PC-3 (cell line): ENCODE results near the gene ABCB10. TPM values are rescaled to one million over a fixed set of nuclear protein-coding genes. Genes with fewer than 3 reads are reported as not detected.

Experiments
- ATAC-seq: fragments of 200-7000 bp; cut with Tn5 transposase; 2 replicates; pipeline ENCODE4 v1.9.1; 2020; ENCODE audit warnings: mild to moderate bottlenecking, moderate library complexity
- BruUV-seq: library from RNA; stranded (reverse); fragments of 400-500 nt; replicated peaks from 2 replicates; lab custom pipeline; 2021; lab: Mats Ljungman, UMichigan
- CTCF ChIA-PET: fragments of 300-600 bp; sonication (Branson Sonifier 250); formaldehyde crosslinking; loops from one replicate; lab custom pipeline; 2022; ENCODE audit warnings: antibody characterized with exemption; lab: Charles Lee
- POLR2A ChIA-PET: fragments of 300-600 bp; sonication (Branson Sonifier 250); formaldehyde crosslinking; loops from one replicate; lab custom pipeline; 2022; ENCODE audit warnings: antibody characterized with exemption; ENCODE audit not compliant: unreplicated experiment; lab: Charles Lee
- DNase-seq: peaks from one replicate; pipeline ENCODE4 v3.0.0-alpha.2; 2015
- H2AFZ ChIP-seq: fragments of 300-600 bp; sonication (generic); 2 replicates; pipeline ENCODE4 v1.6.0; 2016; ENCODE audit warnings: antibody characterized with exemption, low read length
- H3F3A ChIP-seq: fragments of 300-600 bp; sonication (generic); one replicate; pipeline ENCODE4 v1.6.0; 2017; ENCODE audit warnings: antibody characterized with exemption, low read length, control low read depth, mild to moderate bottlenecking; ENCODE audit not compliant: unreplicated experiment
- H3K27ac ChIP-seq: fragments of 300-600 bp; sonication (generic); 2 replicates; pipeline ENCODE4 v1.5.1; 2016; ENCODE audit warnings: mild to moderate bottlenecking, low read length
- H3K27me3 ChIP-seq: fragments of 300-600 bp; sonication (generic); 2 replicates; pipeline ENCODE4 v1.6.1; 2016; ENCODE audit warnings: low read length, mixed read lengths
- H3K36me3 ChIP-seq: fragments of 300-600 bp; sonication (generic); 2 replicates; pipeline ENCODE4 v1.6.1; 2016; ENCODE audit warnings: low read depth, mixed run types, low read length, mixed read lengths
- H3K4me1 ChIP-seq: fragments of 300-600 bp; sonication (generic); 2 replicates; pipeline ENCODE4 v1.5.1; 2016; ENCODE audit warnings: low read length; ENCODE audit not compliant: insufficient read depth
- H3K4me2 ChIP-seq: fragments of 300-600 bp; sonication (generic); 2 replicates; pipeline ENCODE4 v1.6.0; 2016; ENCODE audit warnings: low read length
- H3K4me3 ChIP-seq: fragments of 300-600 bp; sonication (generic); 2 replicates; pipeline ENCODE4 v1.5.1; 2016; ENCODE audit warnings: mild to moderate bottlenecking, low read length, mixed read lengths
- H3K79me2 ChIP-seq: fragments of 300-600 bp; sonication (generic); 2 replicates; pipeline ENCODE4 v1.6.1; 2017; ENCODE audit warnings: low read length, mixed read lengths
- H3K9ac ChIP-seq: fragments of 300-600 bp; sonication (generic); 2 replicates; pipeline ENCODE4 v1.6.0; 2016; ENCODE audit warnings: mild to moderate bottlenecking, low read length
- H3K9me2 ChIP-seq: fragments of 300-600 bp; sonication (generic); replicated peaks from 2 replicates; pipeline ENCODE4 v1.6.1; 2016; ENCODE audit warnings: mixed run types, low read length, mixed read lengths
- H3K9me3 ChIP-seq: fragments of 300-600 bp; sonication (generic); 2 replicates; pipeline ENCODE4 v1.6.1; 2016; ENCODE audit warnings: low read length, mixed read lengths
- H4K20me1 ChIP-seq: fragments of 300-600 bp; sonication (generic); 2 replicates; pipeline ENCODE4 v1.6.1; 2016; ENCODE audit warnings: low read length, mixed read lengths
- EZH2 ChIP-seq: fragments of 300-600 bp; sonication (generic); IDR thresholded peaks from one replicate; pipeline ENCODE4 v1.6.1; 2017; ENCODE audit warnings: antibody characterized with exemption, mild to moderate bottlenecking, low read length; ENCODE audit not compliant: unreplicated experiment
- EZH2phosphoT487 ChIP-seq: fragments of 300-600 bp; sonication (generic); IDR thresholded peaks from 2 replicates; pipeline ENCODE4 v1.6.1; 2018; ENCODE audit warnings: mild to moderate bottlenecking, antibody characterized with exemption, low read length, borderline replicate concordance
- intact Hi-C: fragments of 100-400 bp; cut with micrococcal nuclease; formaldehyde crosslinking; loops from 2 replicates; pipeline ENCODE4 v1.9.0; 2023
- total RNA-seq: library from RNA; depleted of rRNA; stranded (reverse); fragments of >200 nt; gene quantifications from 2 replicates; pipeline ENCODE4 v1.2.3, GENCODE V29; 2014
- TF ChIP-seq, protein P1 (sequence below): fragments of 300-600 bp; sonication (generic); conservative IDR thresholded peaks from 2 replicates; pipeline ENCODE4 v1.5.1; 2017; ENCODE audit warnings: antibody characterized with exemption, low read depth, mild to moderate bottlenecking, low read length

ABCB10 gene
- total RNA-seq, 1 experiment from 2014 or later, result 30.4 TPM

DNA sequence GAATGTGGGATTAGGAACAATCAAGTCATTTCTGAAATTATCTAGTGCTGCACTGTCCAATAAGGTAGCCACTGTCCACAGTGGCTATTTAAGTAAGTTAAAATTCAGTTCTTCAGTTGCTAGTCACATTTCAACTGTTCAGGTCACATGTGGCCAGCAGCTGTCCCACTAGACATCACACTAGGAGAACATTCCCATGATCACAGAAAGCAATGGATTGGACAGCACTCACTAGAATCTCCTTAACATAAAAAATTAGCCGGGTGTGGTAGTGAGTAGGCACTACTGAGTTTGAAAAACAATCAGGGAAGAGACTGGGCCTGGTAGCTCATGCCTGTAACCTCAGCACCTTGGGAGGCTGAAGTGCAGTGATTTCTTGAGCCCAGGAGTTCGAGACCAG lies 84.0 kb downstream of the ABCB10 start:
- no peak overlapping the region for H2AFZ ChIP-seq
- H3K36me3 ChIP-seq, result peaks cover 31% of the 10 kb centered on the region; the same call in 1 of the 2 replicates
- no peaks in the 10 kb centered on the region for H3K9me3 ChIP-seq

DNA sequence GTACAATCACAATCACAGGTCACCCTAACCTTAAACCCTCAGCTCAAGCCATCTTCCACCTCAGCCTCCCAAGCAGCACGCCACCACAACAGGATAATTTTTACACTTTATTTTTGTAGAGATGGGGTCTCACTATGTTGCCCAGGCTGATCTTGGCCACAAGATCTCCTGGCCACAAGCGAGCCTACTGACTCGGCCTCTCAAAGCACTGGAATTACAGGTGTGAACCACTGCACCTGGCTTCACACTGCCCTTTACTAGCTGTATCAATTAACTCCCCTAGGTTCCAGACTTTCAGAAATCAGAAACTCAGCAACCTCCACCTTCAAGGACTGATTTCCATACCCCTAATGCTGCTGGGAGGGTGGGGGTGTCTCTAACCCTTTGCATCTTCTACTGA lies 87.3 kb downstream of the ABCB10 start:
- TF ChIP-seq EZH2phosphoT487 (no peak), EZH2 (no peak)
- TF ChIP-seq, protein P1, sequence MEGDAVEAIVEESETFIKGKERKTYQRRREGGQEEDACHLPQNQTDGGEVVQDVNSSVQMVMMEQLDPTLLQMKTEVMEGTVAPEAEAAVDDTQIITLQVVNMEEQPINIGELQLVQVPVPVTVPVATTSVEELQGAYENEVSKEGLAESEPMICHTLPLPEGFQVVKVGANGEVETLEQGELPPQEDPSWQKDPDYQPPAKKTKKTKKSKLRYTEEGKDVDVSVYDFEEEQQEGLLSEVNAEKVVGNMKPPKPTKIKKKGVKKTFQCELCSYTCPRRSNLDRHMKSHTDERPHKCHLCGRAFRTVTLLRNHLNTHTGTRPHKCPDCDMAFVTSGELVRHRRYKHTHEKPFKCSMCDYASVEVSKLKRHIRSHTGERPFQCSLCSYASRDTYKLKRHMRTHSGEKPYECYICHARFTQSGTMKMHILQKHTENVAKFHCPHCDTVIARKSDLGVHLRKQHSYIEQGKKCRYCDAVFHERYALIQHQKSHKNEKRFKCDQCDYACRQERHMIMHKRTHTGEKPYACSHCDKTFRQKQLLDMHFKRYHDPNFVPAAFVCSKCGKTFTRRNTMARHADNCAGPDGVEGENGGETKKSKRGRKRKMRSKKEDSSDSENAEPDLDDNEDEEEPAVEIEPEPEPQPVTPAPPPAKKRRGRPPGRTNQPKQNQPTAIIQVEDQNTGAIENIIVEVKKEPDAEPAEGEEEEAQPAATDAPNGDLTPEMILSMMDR, result no peak

More for the DNA sequence above, 84.0 kb downstream of the ABCB10 start:
- H3K4me1 ChIP-seq, result no peaks in the 10 kb centered on the region
- H3K27ac ChIP-seq, result no peak overlapping the region
- no peaks in the 10 kb centered on the region for H3F3A ChIP-seq
- H3K9me2 ChIP-seq, result no peaks in the 10 kb centered on the region
- TF ChIP-seq, protein P1, result no peak
- TF ChIP-seq EZH2phosphoT487, result no peak
- no peak for TF ChIP-seq EZH2
- H3K4me2 ChIP-seq, result no peak overlapping the region
- no TSS peak for BruUV-seq
- ChIA-PET CTCF (no interaction called here), POLR2A (no interaction called here)
- no peaks in the 10 kb centered on the region for H4K20me1 ChIP-seq
- no peak overlapping the region for H3K4me3 ChIP-seq
- H3K79me2 ChIP-seq, result no peaks in the 10 kb centered on the region
- DNase-seq (no peak), ATAC-seq (no peak)
- intact Hi-C loops, result no loop called here
- H3K27me3 ChIP-seq, result no peaks in the 10 kb centered on the region
- H3K9ac ChIP-seq, result no peak overlapping the region

DNA sequence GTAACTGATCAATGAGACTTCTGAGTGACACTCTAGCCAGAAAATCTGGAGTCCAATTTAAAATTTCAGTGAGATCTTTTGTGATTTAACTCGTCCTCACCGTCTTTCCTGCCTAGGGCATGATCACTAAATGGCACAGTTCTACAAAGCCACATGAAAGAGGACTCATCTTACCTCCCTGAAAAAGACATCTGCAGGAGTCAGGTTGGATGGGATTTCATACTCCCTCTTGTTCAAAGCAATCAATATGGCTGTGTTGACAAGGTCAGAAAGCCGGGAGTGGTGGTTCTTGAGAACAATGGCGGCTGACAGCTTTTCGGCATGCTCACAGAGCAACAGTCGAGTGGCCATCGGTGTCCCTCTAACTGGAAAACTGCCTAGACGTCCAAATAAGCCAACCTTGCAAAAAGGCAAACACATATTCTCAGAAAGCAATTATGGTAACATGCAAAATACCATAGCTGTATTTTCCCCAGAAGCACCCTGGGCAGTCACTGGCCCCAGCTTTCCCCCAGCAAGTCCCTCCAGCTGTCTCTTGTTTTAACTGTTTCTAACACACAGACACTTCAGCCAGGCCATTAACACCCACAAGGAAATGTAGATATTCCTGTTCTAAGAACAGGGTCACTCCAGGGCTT lies 88.0 kb downstream of the ABCB10 start:
- no peaks in the 10 kb centered on the region for H3F3A ChIP-seq
- H3K27ac ChIP-seq, result no peak overlapping the region
- CTCF ChIA-PET, result no interaction called here
- no peak overlapping the region for H3K4me3 ChIP-seq
- H3K9me3 ChIP-seq, result no peaks in the 10 kb centered on the region
- no peaks in the 10 kb centered on the region for H3K4me1 ChIP-seq
- no peak overlapping the region for H3K4me2 ChIP-seq
- no peak for TF ChIP-seq EZH2
- no peak for TF ChIP-seq EZH2phosphoT487
- TF ChIP-seq, protein P1, result no peak
- H4K20me1 ChIP-seq, result 0 out of 2 replicates have a peak, but pooled peaks cover 4% of the 10 kb centered on the region
- BruUV-seq, result no TSS peak
- H3K9ac ChIP-seq, result no peak overlapping the region
- no peaks in the 10 kb centered on the region for H3K79me2 ChIP-seq
- peaks cover 42% of the 10 kb centered on the region; the same call in 1 of the 2 replicates for H3K36me3 ChIP-seq
- intact Hi-C loops, result no loop called here
- ATAC-seq (no peak), DNase-seq (no peak)
- H3K9me2 ChIP-seq, result no peaks in the 10 kb centered on the region
- H3K27me3 ChIP-seq, result no peaks in the 10 kb centered on the region
- no peak overlapping the region for H2AFZ ChIP-seq
- POLR2A ChIA-PET, result no interaction called here

More for the DNA sequence above, 87.3 kb downstream of the ABCB10 start:
- no peaks in the 10 kb centered on the region for H3K79me2 ChIP-seq
- H3K36me3 ChIP-seq, result peaks cover 43% of the 10 kb centered on the region; the same call in 1 of the 2 replicates
- ATAC-seq (no peak), DNase-seq (no peak)
- 0 out of 2 replicates have a peak, but pooled peaks cover 4% of the 10 kb centered on the region for H4K20me1 ChIP-seq
- ChIA-PET POLR2A (no interaction called here), CTCF (no interaction called here)
- no peak overlapping the region for H3K9ac ChIP-seq
- no peaks in the 10 kb centered on the region for H3F3A ChIP-seq
- H3K4me1 ChIP-seq, result no peaks in the 10 kb centered on the region
- no peaks in the 10 kb centered on the region for H3K27me3 ChIP-seq
- no peak overlapping the region for H2AFZ ChIP-seq
- intact Hi-C loops, result no loop called here
- no peak overlapping the region for H3K27ac ChIP-seq
- no peak overlapping the region for H3K4me3 ChIP-seq
- H3K4me2 ChIP-seq, result no peak overlapping the region
- BruUV-seq, result no TSS peak
- no peaks in the 10 kb centered on the region for H3K9me2 ChIP-seq
- no peaks in the 10 kb centered on the region for H3K9me3 ChIP-seq
